CD14-positive monocyte (primary cell): ENCODE results near the gene PLA2G4B. TPM values are rescaled to one million over a fixed set of nuclear protein-coding genes. Genes with fewer than 3 reads are reported as not detected.

ENCODE experiments used
- DNase-seq, 3 donors: peaks; one replicate each; pipeline ENCODE4 v3.0.0-alpha.2; 2011 to 2022
- H2AFZ ChIP-seq: 2 replicates; pipeline ENCODE4 v1.6.0; 2012; ENCODE audit warnings: mild to moderate bottlenecking, low read depth, low read length, inconsistent platforms; ENCODE audit not compliant: insufficient read depth, poor library complexity, severe bottlenecking
- H3K27ac ChIP-seq, 2 donors: 1 replicate in 1 of 2; 2 replicates in 1 of 2; pipeline ENCODE4 v1.5.1; 2012 to 2013; ENCODE audit warnings: low read length in 2 of 2, control low read depth in 1 of 2, inconsistent platforms in 1 of 2, low read depth in 1 of 2, mild to moderate bottlenecking in 1 of 2
- H3K27me3 ChIP-seq, 2 donors: one replicate each; pipeline versions ENCODE4 v1.6.0 to v1.6.1; 2011 to 2013; ENCODE audit warnings: low read length in 2 of 2; ENCODE audit not compliant: control insufficient read depth in 2 of 2, insufficient read depth in 2 of 2
- H3K36me3 ChIP-seq, 2 donors: replicated peaks in 1 of 2; 1 replicate in 1 of 2; 2 replicates in 1 of 2; pipeline versions ENCODE4 v1.5.1 to v1.6.1; 2012 to 2013; ENCODE audit warnings: low read length in 2 of 2, control low read depth in 1 of 2, inconsistent platforms in 1 of 2, mild to moderate bottlenecking in 1 of 2; ENCODE audit not compliant: insufficient read depth in 2 of 2, control insufficient read depth in 1 of 2
- H3K4me1 ChIP-seq, 2 donors: 1 replicate in 1 of 2; 2 replicates in 1 of 2; pipeline versions ENCODE4 v1.5.1 to v1.6.1; 2012 to 2013; ENCODE audit warnings: low read length in 2 of 2, control low read depth in 1 of 2, inconsistent platforms in 1 of 2, mild to moderate bottlenecking in 1 of 2, moderate library complexity in 1 of 2; ENCODE audit not compliant: insufficient read depth in 2 of 2, control insufficient read depth in 1 of 2
- H3K4me2 ChIP-seq: replicated peaks from 2 replicates; pipeline ENCODE3; 2012; ENCODE audit warnings: low read length, moderate library complexity, mild to moderate bottlenecking; ENCODE audit not compliant: poor library complexity, severe bottlenecking; ENCODE audit errors: extremely low read depth
- H3K4me3 ChIP-seq, 3 experiments: fragments of 200-600 bp in 1 of 3; sonication (generic) in 1 of 3; replicated peaks in 1 of 3; 1 replicate in 2 of 3; 2 replicates in 1 of 3; pipeline ENCODE4 v1.5.1; 2011 to 2013; ENCODE audit warnings: low read length in 3 of 3, mild to moderate bottlenecking in 3 of 3, control low read depth in 2 of 3, low read depth in 2 of 3, inconsistent platforms in 1 of 3, moderate library complexity in 1 of 3
- H3K79me2 ChIP-seq: 2 replicates; pipeline ENCODE4 v1.6.0; 2012; ENCODE audit warnings: mild to moderate bottlenecking, control low read depth, inconsistent platforms, low read length, moderate library complexity; ENCODE audit not compliant: insufficient read depth
- H3K9ac ChIP-seq: 2 replicates; pipeline ENCODE4 v1.6.0; 2017; ENCODE audit warnings: low read length, mild to moderate bottlenecking; ENCODE audit not compliant: insufficient read depth, poor library complexity, severe bottlenecking
- H3K9me3 ChIP-seq, 2 donors: replicated peaks in 1 of 2; 1 replicate in 1 of 2; 2 replicates in 1 of 2; pipeline versions ENCODE4 v1.5.1 to v1.6.1; 2012 to 2013; ENCODE audit warnings: low read length in 2 of 2, control low read depth in 1 of 2; ENCODE audit not compliant: control insufficient read depth in 1 of 2, insufficient read depth in 1 of 2
- H4K20me1 ChIP-seq: 2 replicates; pipeline ENCODE4 v1.6.0; 2012; ENCODE audit warnings: mild to moderate bottlenecking, low read length, control low read depth, moderate library complexity; ENCODE audit not compliant: insufficient read depth
- H3K27ac Mint-ChIP-seq, 7 donors: one replicate each; pipeline ENCODE4 v1.8.0; 2020; ENCODE audit warnings: mild to moderate bottlenecking in 7 of 7, mixed read lengths in 7 of 7, moderate library complexity in 6 of 7, inconsistent platforms in 2 of 7
- H3K27me3 Mint-ChIP-seq, 3 donors: one replicate each; pipeline ENCODE4 v1.8.0; 2021 to 2022; ENCODE audit warnings: low read depth in 3 of 3, mild to moderate bottlenecking in 3 of 3, mixed read lengths in 3 of 3, moderate library complexity in 3 of 3, inconsistent platforms in 1 of 3
- H3K36me3 Mint-ChIP-seq, 2 donors: one replicate each; pipeline ENCODE4 v1.8.0; 2020; ENCODE audit warnings: mixed read lengths in 2 of 2, inconsistent platforms in 1 of 2, mild to moderate bottlenecking in 1 of 2
- H3K4me1 Mint-ChIP-seq: one replicate; pipeline ENCODE4 v1.8.0; 2020; ENCODE audit warnings: mild to moderate bottlenecking, mixed read lengths
- H3K4me3 Mint-ChIP-seq, 2 donors: one replicate each; pipeline ENCODE4 v1.8.0; 2020; ENCODE audit warnings: mild to moderate bottlenecking in 2 of 2, mixed read lengths in 2 of 2, moderate library complexity in 1 of 2
- H3K9me3 Mint-ChIP-seq, 7 donors: one replicate each; pipeline ENCODE4 v1.8.0; 2020 to 2022; ENCODE audit warnings: mixed read lengths in 7 of 7, mild to moderate bottlenecking in 6 of 7, moderate library complexity in 6 of 7, inconsistent platforms in 2 of 7
- WGBS: methylation state at CpG from one replicate; pipeline ENCODE4 v1.1.5; 2013; ENCODE audit warnings: missing lambda C conversion rate; ENCODE audit not compliant: insufficient coverage; 5-methylcytosine and 5-hydroxymethylcytosine counted together
- intact Hi-C, 2 donors: fragments of 100-400 bp; cut with micrococcal nuclease; formaldehyde crosslinking; loops; one replicate each; pipeline versions ENCODE4 v1.15.0 to v1.15.1; 2023
- polyA plus RNA-seq, 3 donors: library from polyadenylated mRNA; depleted of rRNA in 1 of 3; unstranded in 2 of 3; stranded (reverse) in 1 of 3; fragments of 300-500 nt in 2 of 3; fragments of >200 nt in 1 of 3; fragmentation: Illumina TruSeq in 2 of 3; gene quantifications; 1 replicate in 2 of 3; 2 replicates in 1 of 3; pipeline ENCODE4 v1.2.3, GENCODE V29; 2012 to 2021
- TF ChIP-seq, protein P1 (sequence below): fragments of 200-600 bp; IDR thresholded peaks from one replicate; pipeline ENCODE4 v1.8.0; 2022; ENCODE audit warnings: antibody characterized with exemption, mild to moderate bottlenecking

Gene PLA2G4B
- polyA plus RNA-seq, 3 donors = 0.31 to 32.1 (median 1.6) TPM

DNA sequence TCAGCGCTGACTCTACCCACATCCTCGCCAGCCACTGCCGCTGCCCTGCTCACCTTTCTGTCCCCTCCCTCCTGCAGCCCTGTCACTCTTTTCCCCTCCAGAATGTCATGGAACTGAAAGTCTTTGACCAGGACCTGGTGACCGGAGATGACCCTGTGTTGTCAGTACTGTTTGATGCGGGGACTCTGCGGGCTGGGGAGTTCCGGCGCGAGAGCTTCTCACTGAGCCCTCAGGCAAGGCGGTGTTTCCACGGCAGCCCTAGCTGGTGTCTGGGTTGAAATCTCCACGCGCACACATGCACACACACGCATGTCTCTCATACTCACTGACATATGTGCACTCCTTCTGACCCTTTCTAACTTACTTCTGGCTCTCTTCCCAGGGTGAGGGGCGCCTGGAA is 2.0 kb downstream of the PLA2G4B start:
- H3K9me3 Mint-ChIP-seq = no peaks in the 10 kb centered on the region
- H3K27me3 ChIP-seq = no peaks in the 10 kb centered on the region
- H3K4me1 Mint-ChIP-seq = no peaks in the 10 kb centered on the region
- peak overlapping the region in 1 of 7 donors; percentile 60 for H3K27ac Mint-ChIP-seq
- no peak overlapping the region for H3K4me3 Mint-ChIP-seq
- H3K4me3 ChIP-seq = no peak overlapping the region
- TF ChIP-seq, protein P1, sequence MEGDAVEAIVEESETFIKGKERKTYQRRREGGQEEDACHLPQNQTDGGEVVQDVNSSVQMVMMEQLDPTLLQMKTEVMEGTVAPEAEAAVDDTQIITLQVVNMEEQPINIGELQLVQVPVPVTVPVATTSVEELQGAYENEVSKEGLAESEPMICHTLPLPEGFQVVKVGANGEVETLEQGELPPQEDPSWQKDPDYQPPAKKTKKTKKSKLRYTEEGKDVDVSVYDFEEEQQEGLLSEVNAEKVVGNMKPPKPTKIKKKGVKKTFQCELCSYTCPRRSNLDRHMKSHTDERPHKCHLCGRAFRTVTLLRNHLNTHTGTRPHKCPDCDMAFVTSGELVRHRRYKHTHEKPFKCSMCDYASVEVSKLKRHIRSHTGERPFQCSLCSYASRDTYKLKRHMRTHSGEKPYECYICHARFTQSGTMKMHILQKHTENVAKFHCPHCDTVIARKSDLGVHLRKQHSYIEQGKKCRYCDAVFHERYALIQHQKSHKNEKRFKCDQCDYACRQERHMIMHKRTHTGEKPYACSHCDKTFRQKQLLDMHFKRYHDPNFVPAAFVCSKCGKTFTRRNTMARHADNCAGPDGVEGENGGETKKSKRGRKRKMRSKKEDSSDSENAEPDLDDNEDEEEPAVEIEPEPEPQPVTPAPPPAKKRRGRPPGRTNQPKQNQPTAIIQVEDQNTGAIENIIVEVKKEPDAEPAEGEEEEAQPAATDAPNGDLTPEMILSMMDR = no peak
- WGBS = 94% methylated on average over 11 of the region's 15 CpGs
- no peak overlapping the region for H3K9ac ChIP-seq
- H3K4me2 ChIP-seq = no peak overlapping the region
- H3K79me2 ChIP-seq = no peaks in the 10 kb centered on the region
- peaks cover 48 to 70% of the 10 kb centered on the region in 2 donors for H3K36me3 Mint-ChIP-seq
- peaks cover 0 to 2% (median 1%) of the 10 kb centered on the region in 3 donors for H3K27me3 Mint-ChIP-seq
- no peak for DNase-seq
- H3K9me3 ChIP-seq = no peaks in the 10 kb centered on the region
- intact Hi-C loops = no loop called here
- H3K36me3 ChIP-seq = peaks cover 51 to 72% of the 10 kb centered on the region in 2 donors
- H2AFZ ChIP-seq = no peak overlapping the region
- H3K27ac ChIP-seq = no peak overlapping the region
- H4K20me1 ChIP-seq = peaks cover 8% of the 10 kb centered on the region
- no peaks in the 10 kb centered on the region for H3K4me1 ChIP-seq

DNA sequence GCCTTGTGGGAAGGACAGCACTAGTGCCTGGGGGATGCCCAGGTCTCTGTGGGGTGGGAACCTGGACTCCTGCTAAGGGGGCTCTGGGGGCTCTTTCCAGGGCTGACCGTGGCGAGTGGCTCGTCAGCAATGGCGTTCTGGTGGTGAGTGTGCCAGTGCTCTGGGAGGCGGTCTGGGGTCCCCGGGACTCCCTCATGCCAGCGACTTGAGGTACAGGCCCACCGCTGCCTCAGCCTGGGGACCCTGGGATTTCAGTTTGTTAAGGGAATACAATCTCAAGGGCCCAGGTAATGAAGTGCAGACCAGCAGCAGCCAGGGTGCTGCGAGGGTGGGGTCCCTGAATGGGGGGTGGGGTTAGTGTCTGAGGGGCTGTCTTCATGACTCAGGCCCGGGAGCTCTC is 2.5 kb downstream of the PLA2G4B start:
- Histone ChIP-seq H3K27ac (no peak overlapping the region), H3K4me3 (no peak overlapping the region), H2AFZ (no peak overlapping the region), H3K4me2 (no peak overlapping the region), H3K9ac (no peak overlapping the region), H3K9me3 (no peaks in the 10 kb centered on the region), H4K20me1 (peaks cover 4% of the 10 kb centered on the region), H3K4me1 (no peaks in the 10 kb centered on the region), H3K36me3 (peaks cover 51 to 72% of the 10 kb centered on the region in 2 donors), H3K27me3 (no peaks in the 10 kb centered on the region), H3K79me2 (no peaks in the 10 kb centered on the region)
- no peak for DNase-seq
- Mint-ChIP-seq H3K9me3 (no peaks in the 10 kb centered on the region), H3K4me3 (no peak overlapping the region), H3K36me3 (peaks cover 47 to 74% of the 10 kb centered on the region in 2 donors), H3K27me3 (peaks cover 0 to 2% (median 1%) of the 10 kb centered on the region in 3 donors), H3K4me1 (no peaks in the 10 kb centered on the region), H3K27ac (no peak overlapping the region)
- WGBS = 97% methylated on average over 8 of the region's 10 CpGs
- intact Hi-C loops = no loop called here
- TF ChIP-seq, protein P1 = no peak
